ENCODE measurements around the gene MRPL55.
"Not testable (repeated sequence)": the region's sequence is repeated elsewhere in the genome, so short reads cannot be mapped to it uniquely, and the experiment has no call there.

MRPL55 gene

DNA sequence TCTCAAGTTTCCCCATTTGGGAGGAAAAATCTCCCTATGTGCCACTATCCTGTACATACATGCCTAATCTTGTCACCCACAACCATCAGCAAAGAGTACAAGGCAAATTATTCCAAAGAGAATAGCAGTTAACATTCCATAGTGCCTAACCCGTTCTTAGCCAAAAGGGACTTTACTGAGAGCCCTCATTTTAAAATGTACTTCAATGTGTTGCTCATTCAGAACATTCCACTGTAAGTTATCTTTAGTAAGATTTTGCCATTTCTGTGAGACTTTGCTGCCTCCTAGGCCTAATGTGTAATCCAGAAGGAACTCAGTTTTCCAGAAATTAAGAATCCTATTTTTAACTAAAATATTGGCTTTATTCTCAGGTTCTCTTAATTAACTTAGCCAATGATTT lies 11.3 kb upstream of the MRPL55 start:
- no peak for DNase-seq (ENCODE audit: low read depth, low spot score)
- TF ChIP-seq, protein P1, sequence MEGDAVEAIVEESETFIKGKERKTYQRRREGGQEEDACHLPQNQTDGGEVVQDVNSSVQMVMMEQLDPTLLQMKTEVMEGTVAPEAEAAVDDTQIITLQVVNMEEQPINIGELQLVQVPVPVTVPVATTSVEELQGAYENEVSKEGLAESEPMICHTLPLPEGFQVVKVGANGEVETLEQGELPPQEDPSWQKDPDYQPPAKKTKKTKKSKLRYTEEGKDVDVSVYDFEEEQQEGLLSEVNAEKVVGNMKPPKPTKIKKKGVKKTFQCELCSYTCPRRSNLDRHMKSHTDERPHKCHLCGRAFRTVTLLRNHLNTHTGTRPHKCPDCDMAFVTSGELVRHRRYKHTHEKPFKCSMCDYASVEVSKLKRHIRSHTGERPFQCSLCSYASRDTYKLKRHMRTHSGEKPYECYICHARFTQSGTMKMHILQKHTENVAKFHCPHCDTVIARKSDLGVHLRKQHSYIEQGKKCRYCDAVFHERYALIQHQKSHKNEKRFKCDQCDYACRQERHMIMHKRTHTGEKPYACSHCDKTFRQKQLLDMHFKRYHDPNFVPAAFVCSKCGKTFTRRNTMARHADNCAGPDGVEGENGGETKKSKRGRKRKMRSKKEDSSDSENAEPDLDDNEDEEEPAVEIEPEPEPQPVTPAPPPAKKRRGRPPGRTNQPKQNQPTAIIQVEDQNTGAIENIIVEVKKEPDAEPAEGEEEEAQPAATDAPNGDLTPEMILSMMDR (IDR thresholded peaks at IDR 0.05; ENCODE audit: insufficient read depth, low read length, missing control alignments), result no peak
- no peak overlapping the region for H3K4me3 ChIP-seq (ENCODE audit: low read depth, low read length)
- ChIA-PET POLR2A (interaction anchor here (0.7 kb wide), 1 partner anchor 38 kb away, joined by 3 read pairs; no protein-coding TSS in a partner anchor), CTCF (interaction anchor here (1.1 to 6.0 kb wide), 3 partner anchors 10 to 120 kb away, joined by 4 to 58 read pairs (median 11); no protein-coding TSS in a partner anchor)

- CTCF ChIA-PET, result interaction anchor here (0.6 to 6.0 kb wide), 2 partner anchors 13 to 29 kb away, joined by 3 to 58 read pairs; no protein-coding TSS in a partner anchor
Measured at GRCh38 chr1:228118040-228118439, 8.9 kb upstream of the MRPL55 start.

GRCh38 chr1:228117335-228117734 lies 8.2 kb upstream of the MRPL55 start:
- no peak overlapping the region for H3K4me3 ChIP-seq (ENCODE audit: low read depth, low read length)
- ChIA-PET POLR2A (no interaction called here), CTCF (interaction anchor here (5.5 kb wide), 1 partner anchor 14 kb away, joined by 22 read pairs; no protein-coding TSS in a partner anchor)
- no peak for DNase-seq (ENCODE audit: low read depth, low spot score)
- TF ChIP-seq, protein P1 (IDR thresholded peaks at IDR 0.05; ENCODE audit: insufficient read depth, low read length, missing control alignments), result no peak

More at GRCh38 chr1:228118040-228118439, 8.9 kb upstream of the MRPL55 start:
- POLR2A ChIA-PET, result no interaction called here
- no peak for DNase-seq (ENCODE audit: low read depth, low spot score)
- TF ChIP-seq, protein P1 (IDR thresholded peaks at IDR 0.05; ENCODE audit: insufficient read depth, low read length, missing control alignments), result no peak
- no peak overlapping the region for H3K4me3 ChIP-seq (ENCODE audit: low read depth, low read length)

- TF ChIP-seq, protein P1 (IDR thresholded peaks at IDR 0.05; ENCODE audit: insufficient read depth, low read length, missing control alignments), result no peak
Measured at GRCh38 chr1:228114827-228115226, 5.7 kb upstream of the MRPL55 start.

GRCh38 chr1:228112617-228113016 lies 3.5 kb upstream of the MRPL55 start:
- H3K4me3 ChIP-seq (ENCODE audit: low read depth, low read length), result no peak overlapping the region
- CTCF ChIA-PET, result interaction anchor here (1.0 to 5.5 kb wide), 4 partner anchors 10 to 389 kb away, joined by 3 to 22 read pairs (median 6); no protein-coding TSS in a partner anchor
- no peak for DNase-seq (ENCODE audit: low read depth, low spot score)
- TF ChIP-seq, protein P1 (IDR thresholded peaks at IDR 0.05; ENCODE audit: insufficient read depth, low read length, missing control alignments), result no peak
- POLR2A ChIA-PET, result interaction anchor here (0.7 kb wide), 1 partner anchor 68 kb away, joined by 3 read pairs; no protein-coding TSS in a partner anchor

More at GRCh38 chr1:228114827-228115226, 5.7 kb upstream of the MRPL55 start:
- CTCF ChIA-PET, result interaction anchor here (5.5 kb wide), 1 partner anchor 17 kb away, joined by 22 read pairs; no protein-coding TSS in a partner anchor
- H3K4me3 ChIP-seq (ENCODE audit: low read depth, low read length), result no peak overlapping the region
- POLR2A ChIA-PET, result no interaction called here
- no peak for DNase-seq (ENCODE audit: low read depth, low spot score)

GRCh38 chr1:228112167-228112566 lies 3.1 kb upstream of the MRPL55 start:
- TF ChIP-seq, protein P1 (IDR thresholded peaks at IDR 0.05; ENCODE audit: insufficient read depth, low read length, missing control alignments), result no peak
- H3K4me3 ChIP-seq (ENCODE audit: low read depth, low read length), result no peak overlapping the region
- ChIA-PET CTCF (interaction anchor here (1.5 to 5.5 kb wide), 3 partner anchors 11 to 389 kb away, joined by 3 to 22 read pairs (median 9); no protein-coding TSS in a partner anchor), POLR2A (no interaction called here)
- DNase-seq (ENCODE audit: low read depth, low spot score), result no peak

- H3K4me3 ChIP-seq (ENCODE audit: low read depth, low read length); DNase-seq (ENCODE audit: low read depth, low spot score); POLR2A ChIA-PET: not testable (repeated sequence)
- CTCF ChIA-PET, result interaction anchor here (2.1 kb wide), 1 partner anchor 8 kb away, joined by 11 read pairs; no protein-coding TSS in a partner anchor
Measured at GRCh38 chr1:228111315-228111714, 2.2 kb upstream of the MRPL55 start.
